GM19455 (cell line): ENCODE measurements around the gene CDH4.
"Not testable (repeated sequence)": the region's sequence is repeated elsewhere in the genome, so short reads cannot be mapped to it uniquely, and the experiment has no call there.

Experiments used
- ATAC-seq: cut with Tn5 transposase; IDR thresholded peaks from one replicate; pipeline ENCODE4 v1.9.1; 2021; ENCODE audit not compliant: unreplicated experiment

Gene CDH4

GRCh38 chr20:61451009-61451408 lies 198.9 kb downstream of the CDH4 start:
- no peak for ATAC-seq

- ATAC-seq: no peak
Measured at GRCh38 chr20:61451953-61452352, 199.9 kb downstream of the CDH4 start.

GRCh38 chr20:61453219-61453618 lies 201.2 kb downstream of the CDH4 start:
- no peak for ATAC-seq

- not testable (repeated sequence) for ATAC-seq
Measured at GRCh38 chr20:61453623-61454022, 201.6 kb downstream of the CDH4 start.

GRCh38 chr20:61454053-61454452 lies 202.0 kb downstream of the CDH4 start:
- no peak for ATAC-seq

- ATAC-seq: no peak
Measured at GRCh38 chr20:61455508-61456215, 203.6 kb downstream of the CDH4 start.

GRCh38 chr20:61457725-61458124 lies 205.7 kb downstream of the CDH4 start:
- ATAC-seq: no peak

- no peak for ATAC-seq
Measured at GRCh38 chr20:61458146-61458746, 206.2 kb downstream of the CDH4 start.

- no peak for ATAC-seq
Measured at GRCh38 chr20:61459266-61459665, 207.2 kb downstream of the CDH4 start.

GRCh38 chr20:61459705-61460104 lies 207.6 kb downstream of the CDH4 start:
- ATAC-seq: no peak

GRCh38 chr20:61460261-61461052 lies 208.4 kb downstream of the CDH4 start:
- ATAC-seq: no peak

GRCh38 chr20:61461461-61461860 lies 209.4 kb downstream of the CDH4 start:
- no peak for ATAC-seq

GRCh38 chr20:61464307-61465303 lies 212.5 kb downstream of the CDH4 start:
- no peak for ATAC-seq

GRCh38 chr20:61475729-61476128 lies 223.7 kb downstream of the CDH4 start:
- no peak for ATAC-seq

- ATAC-seq: no peak
Measured at GRCh38 chr20:61476956-61477355, 224.9 kb downstream of the CDH4 start.

- ATAC-seq: no peak
Measured at GRCh38 chr20:61477451-61477861, 225.4 kb downstream of the CDH4 start.

- no peak for ATAC-seq
Measured at GRCh38 chr20:61478094-61478493, 226.0 kb downstream of the CDH4 start.

- no peak for ATAC-seq
Measured at GRCh38 chr20:61478611-61479305, 226.7 kb downstream of the CDH4 start.

- ATAC-seq: not testable (repeated sequence)
Measured at GRCh38 chr20:61479433-61479832, 227.4 kb downstream of the CDH4 start.

GRCh38 chr20:61480158-61480825 lies 228.2 kb downstream of the CDH4 start:
- no peak for ATAC-seq
